A549 (cell line): ENCODE measurements around the gene RIMS4. TPM values are rescaled to one million over a fixed set of nuclear protein-coding genes. Genes with fewer than 3 reads are reported as not detected.

Source experiments
- ATAC-seq, 2 experiments: fragments of 200-7000 bp in 1 of 2; fragments of >200 bp in 1 of 2; cut with Nextera tagmentation in 1 of 2; cut with Tn5 transposase in 1 of 2; 3 replicates each; pipeline versions ENCODE4 v1.8.0 to v1.9.1; 2018 to 2020; ENCODE audit warnings: mild to moderate bottlenecking in 1 of 2, moderate library complexity in 1 of 2
- CTCF ChIA-PET: fragments of 300-600 bp; sonication (Branson Sonifier 250); formaldehyde crosslinking; extraction: SDS; loops from one replicate; lab custom pipeline; 2021; ENCODE audit warnings: antibody characterized with exemption, inconsistent platforms; lab: Yijun Ruan, JAX
- POLR2A ChIA-PET: fragments of 350-600 bp; formaldehyde crosslinking; extraction: SDS; loops from one replicate; lab custom pipeline; 2021; ENCODE audit warnings: antibody characterized with exemption, inconsistent platforms; lab: Yijun Ruan, JAX
- DNase-seq, 2 experiments: peaks; one replicate each; pipeline versions ENCODE4 v3.0.0 to v3.0.0-alpha.2; 2011 to 2016; ENCODE audit warnings: low read depth in 1 of 2, low spot score in 1 of 2
- FAIRE-seq: peaks from 2 replicates; lab custom pipeline; 2011; peaks lifted over from hg19 to GRCh38; lab: Jason Lieb, UNC
- H3K27ac ChIP-seq, 2 experiments: fragments of >200 bp; sonication (Bioruptor Twin); formaldehyde crosslinking; 3 replicates each; pipeline ENCODE4 v1.5.1; 2016 to 2017
- H3K4me1 ChIP-seq: fragments of >200 bp; sonication (Bioruptor Twin); formaldehyde crosslinking; 3 replicates; pipeline ENCODE4 v1.6.1; 2016
- H3K4me2 ChIP-seq: fragments of >200 bp; sonication (Bioruptor Twin); formaldehyde crosslinking; 3 replicates; pipeline ENCODE4 v1.6.1; 2016
- H3K4me3 ChIP-seq: fragments of >200 bp; sonication (Bioruptor Twin); formaldehyde crosslinking; 3 replicates; pipeline ENCODE4 v1.5.1; 2016
- H3K9me3 ChIP-seq: fragments of >200 bp; sonication (Bioruptor Twin); formaldehyde crosslinking; 3 replicates; pipeline ENCODE4 v1.6.1; 2016
- BHLHE40 ChIP-seq: IDR thresholded peaks from 2 replicates; pipeline ENCODE4 v1.6.1; 2012; ENCODE audit warnings: low read depth, low read length, inconsistent platforms
- CHD2 ChIP-seq: fragments of 150-350 bp; IDR thresholded peaks from 2 replicates; pipeline ENCODE4 v1.6.1; 2014; ENCODE audit warnings: low read length; ENCODE audit not compliant: partially characterized antibody
- EHF ChIP-seq: fragments of 250-450 bp; sonication (Bioruptor Pico); IDR thresholded peaks from 2 replicates; pipeline ENCODE4 v1.5.0; 2020; ENCODE audit warnings: mild to moderate bottlenecking
- EHMT2 ChIP-seq: fragments of 200-600 bp; sonication (generic); IDR thresholded peaks from 2 replicates; pipeline ENCODE4 v1.6.1; 2016; ENCODE audit warnings: antibody characterized with exemption, low read depth, mild to moderate bottlenecking, moderate library complexity
- FOSB ChIP-seq: fragments of 250-450 bp; sonication (Bioruptor Pico); IDR thresholded peaks from 2 replicates; pipeline ENCODE4 v1.5.0; 2020; ENCODE audit warnings: mild to moderate bottlenecking, moderate library complexity
- HDAC2 ChIP-seq: fragments of 200-600 bp; sonication (generic); IDR thresholded peaks from 2 replicates; pipeline ENCODE4 v1.6.1; 2016
- JUN ChIP-seq, 2 experiments: fragments of >200 bp; sonication (Bioruptor Twin); formaldehyde crosslinking; IDR thresholded peaks; 2 replicates in 1 of 2; 3 replicates in 1 of 2; pipeline ENCODE4 v1.6.1; 2016 to 2017
- KDM5A ChIP-seq: fragments of 200-600 bp; sonication (generic); IDR thresholded peaks from 2 replicates; pipeline ENCODE4 v1.6.1; 2016; ENCODE audit warnings: antibody characterized with exemption, mild to moderate bottlenecking
- MAZ ChIP-seq: fragments of 150-350 bp; IDR thresholded peaks from 2 replicates; pipeline ENCODE4 v1.6.1; 2014; ENCODE audit warnings: antibody characterized with exemption, low read depth, low read length, borderline replicate concordance
- POLR2A ChIP-seq: IDR thresholded peaks from 2 replicates; pipeline ENCODE4 v1.6.1; 2012; ENCODE audit warnings: mild to moderate bottlenecking, low read length
- RARB ChIP-seq: fragments of 250-450 bp; sonication (Bioruptor Pico); IDR thresholded peaks from 2 replicates; pipeline ENCODE4 v1.8.0; 2021; ENCODE audit warnings: mild to moderate bottlenecking, moderate library complexity
- SREBF2 ChIP-seq: fragments of 450-650 bp; IDR thresholded peaks from 2 replicates; pipeline ENCODE4 v1.6.1; 2014; ENCODE audit warnings: mild to moderate bottlenecking, moderate library complexity
- WGBS: methylation state at CpG from one replicate; pipeline ENCODE4 v1.1.6; 2017; ENCODE audit errors: missing lambda C conversion rate; 5-methylcytosine and 5-hydroxymethylcytosine counted together
- polyA plus RNA-seq, 4 experiments: library from polyadenylated mRNA; depleted of rRNA in 3 of 4; stranded (reverse); fragments of >200 nt; fragmentation: RNase III in 1 of 4; extraction: RNeasy Plus Mini Kit Qiagen cat#74134 plus additional on column Dnase treatment in 1 of 4; gene quantifications; 2 replicates in 3 of 4; 3 replicates in 1 of 4; pipeline ENCODE4 v1.2.3, GENCODE V29; 2011 to 2017
- TF ChIP-seq, protein P1 (sequence below): fragments of 450-650 bp; IDR thresholded peaks from 2 replicates; pipeline ENCODE4 v1.6.1; 2014; ENCODE audit warnings: antibody characterized with exemption
- TF ChIP-seq, protein P2 (sequence below): IDR thresholded peaks from 2 replicates; pipeline ENCODE4 v1.6.1; 2012
- TF ChIP-seq, protein P3 (sequence below): fragments of >200 bp; sonication (Bioruptor Twin); formaldehyde crosslinking; IDR thresholded peaks from 3 replicates; pipeline ENCODE4 v1.5.1; 2016
- TF ChIP-seq, protein P4 (sequence below): fragments of 250-450 bp; sonication (Bioruptor Pico); IDR thresholded peaks from 2 replicates; pipeline ENCODE4 v1.5.0; 2020; ENCODE audit warnings: low read depth, mild to moderate bottlenecking, moderate library complexity

The RIMS4 gene
- polyA plus RNA-seq, 2 of the 4 experiments (the other 2 are of a cell fraction): 0.39 to 1.3 TPM

DNA sequence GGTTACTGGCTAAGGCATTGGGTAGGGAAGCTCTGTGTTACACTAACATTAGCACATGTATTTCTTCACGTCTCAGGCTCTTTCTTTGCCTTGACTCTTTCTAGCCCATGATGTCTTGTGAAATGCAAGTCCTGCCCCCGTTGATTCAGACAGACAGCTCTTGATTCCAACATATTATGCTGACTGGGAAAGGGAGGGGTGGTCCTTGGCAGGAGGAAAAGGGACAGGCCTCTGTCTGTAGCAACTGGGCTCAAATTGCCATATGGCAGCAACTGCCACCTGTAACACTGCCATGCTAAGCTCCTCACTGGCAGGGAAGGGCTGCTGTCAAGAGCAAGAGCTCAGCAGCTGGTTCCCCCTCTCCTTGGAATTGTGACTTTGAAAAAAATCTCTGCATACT, 70.4 kb downstream of the RIMS4 start:
- TF ChIP-seq EHMT2: no peak
- TF ChIP-seq RARB (CRISPR knock-in tag): no peak
- TF ChIP-seq MAZ: no peak
- no peak for TF ChIP-seq POLR2A
- no peak for TF ChIP-seq JUN (IDR thresholded peaks at IDR 0.05)
- no peak for TF ChIP-seq FOSB (CRISPR knock-in tag)
- TF ChIP-seq BHLHE40: no peak
- TF ChIP-seq EHF (CRISPR knock-in tag): no peak
- ChIA-PET CTCF (interaction anchor here (0.8 to 9.5 kb wide), 3 partner anchors 9 to 57 kb away, joined by 3 to 119 read pairs (median 33); no protein-coding TSS in a partner anchor), POLR2A (no interaction called here)
- Histone ChIP-seq H3K4me2 (no peak overlapping the region), H3K4me3 (no peak overlapping the region), H3K9me3 (no peaks in the 10 kb centered on the region), H3K27ac (no peak overlapping the region), H3K4me1 (peaks cover 17% of the 10 kb centered on the region)
- no peak for FAIRE-seq
- WGBS: 47% methylated on average over 2 of the region's 2 CpGs
- no peak for ATAC-seq
- DNase-seq: no peak

DNA sequence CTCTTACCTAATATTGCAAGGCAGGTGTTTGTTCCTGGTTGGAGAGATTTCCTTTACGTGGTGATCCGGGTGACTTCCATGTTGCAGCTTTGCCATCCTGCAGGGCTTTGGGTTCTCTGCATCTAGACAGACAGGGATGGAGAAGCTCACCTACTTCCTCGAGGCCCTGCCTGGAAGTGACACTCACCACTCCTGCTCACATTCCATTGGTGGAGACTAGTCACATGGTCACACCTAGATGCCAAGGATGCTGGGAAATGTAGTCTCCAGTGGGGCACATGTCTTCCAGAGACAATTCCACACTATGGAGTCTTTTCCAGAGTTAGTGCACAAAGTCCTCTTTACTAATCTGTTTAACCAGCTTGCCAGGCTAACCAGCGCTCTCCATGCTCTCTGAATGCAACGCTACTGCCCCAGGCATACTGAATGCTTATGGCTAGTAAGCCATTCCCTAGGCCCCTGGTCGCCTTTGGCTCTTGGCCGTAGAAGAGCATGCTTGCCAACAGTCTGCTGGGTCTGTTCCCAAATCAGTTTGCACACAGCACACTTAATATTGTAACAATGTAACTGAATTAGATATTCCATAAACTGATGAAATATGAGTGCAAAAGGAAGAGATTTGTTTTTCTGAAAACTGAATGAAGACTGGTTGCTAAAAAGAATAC, 71.4 kb downstream of the RIMS4 start:
- H3K4me2 ChIP-seq: peak overlapping the region; percentile 42
- no peak for TF ChIP-seq POLR2A
- TF ChIP-seq, protein P1, sequence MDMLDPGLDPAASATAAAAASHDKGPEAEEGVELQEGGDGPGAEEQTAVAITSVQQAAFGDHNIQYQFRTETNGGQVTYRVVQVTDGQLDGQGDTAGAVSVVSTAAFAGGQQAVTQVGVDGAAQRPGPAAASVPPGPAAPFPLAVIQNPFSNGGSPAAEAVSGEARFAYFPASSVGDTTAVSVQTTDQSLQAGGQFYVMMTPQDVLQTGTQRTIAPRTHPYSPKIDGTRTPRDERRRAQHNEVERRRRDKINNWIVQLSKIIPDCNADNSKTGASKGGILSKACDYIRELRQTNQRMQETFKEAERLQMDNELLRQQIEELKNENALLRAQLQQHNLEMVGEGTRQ: peak; percentile 90
- no peak for TF ChIP-seq SREBF2
- no peak for TF ChIP-seq HDAC2
- TF ChIP-seq CHD2: no peak
- TF ChIP-seq, protein P2, sequence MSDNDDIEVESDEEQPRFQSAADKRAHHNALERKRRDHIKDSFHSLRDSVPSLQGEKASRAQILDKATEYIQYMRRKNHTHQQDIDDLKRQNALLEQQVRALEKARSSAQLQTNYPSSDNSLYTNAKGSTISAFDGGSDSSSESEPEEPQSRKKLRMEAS: peak; percentile 29; the same call in 1 of the 2 replicates
- H3K9me3 ChIP-seq: no peaks in the 10 kb centered on the region
- no peak overlapping the region for H3K4me3 ChIP-seq
- FAIRE-seq: peak; percentile 73
- CTCF ChIA-PET: interaction anchor here (5.0 to 9.5 kb wide), 2 partner anchors 10 to 56 kb away, joined by 33 to 119 read pairs; no protein-coding TSS in a partner anchor
- POLR2A ChIA-PET: no interaction called here
- DNase-seq: peak; percentile 94 to 95
- H3K4me1 ChIP-seq: peaks cover 21% of the 10 kb centered on the region
- 64% methylated on average over 7 of the region's 7 CpGs for WGBS
- ATAC-seq: peak; percentile 71 to 85
- 0 out of 6 replicates have a peak overlapping the region, but pooled peaks of 1 of the 2 experiments have one; percentile 19 for H3K27ac ChIP-seq

DNA sequence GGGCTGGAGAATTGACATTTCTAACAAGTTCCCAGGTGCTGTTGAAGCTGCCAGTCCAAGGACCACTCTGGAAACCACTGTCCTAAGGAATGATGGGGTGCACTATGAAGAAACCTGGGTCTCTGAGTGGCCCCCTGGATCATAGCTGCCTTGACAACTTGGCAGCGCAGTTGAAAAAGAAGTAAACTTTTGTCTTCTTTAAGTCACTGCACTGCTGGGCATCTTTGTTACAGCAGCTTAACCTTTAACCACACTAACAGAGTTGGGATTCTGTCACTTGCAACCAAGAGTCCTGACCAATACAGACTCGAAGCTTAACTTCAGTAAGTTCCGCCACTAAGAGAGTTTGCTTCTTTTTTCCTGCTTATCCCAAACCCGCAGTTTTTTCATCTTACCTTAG, 73.2 kb downstream of the RIMS4 start:
- CTCF ChIA-PET: interaction anchor here (1.0 to 9.5 kb wide), 4 partner anchors 12 to 130 kb away, joined by 4 to 119 read pairs (median 18); no protein-coding TSS in a partner anchor
- H3K4me2 ChIP-seq: no peak overlapping the region
- TF ChIP-seq JUN (IDR thresholded peaks at IDR 0.05) (no peak), KDM5A (no peak)
- TF ChIP-seq, protein P3, sequence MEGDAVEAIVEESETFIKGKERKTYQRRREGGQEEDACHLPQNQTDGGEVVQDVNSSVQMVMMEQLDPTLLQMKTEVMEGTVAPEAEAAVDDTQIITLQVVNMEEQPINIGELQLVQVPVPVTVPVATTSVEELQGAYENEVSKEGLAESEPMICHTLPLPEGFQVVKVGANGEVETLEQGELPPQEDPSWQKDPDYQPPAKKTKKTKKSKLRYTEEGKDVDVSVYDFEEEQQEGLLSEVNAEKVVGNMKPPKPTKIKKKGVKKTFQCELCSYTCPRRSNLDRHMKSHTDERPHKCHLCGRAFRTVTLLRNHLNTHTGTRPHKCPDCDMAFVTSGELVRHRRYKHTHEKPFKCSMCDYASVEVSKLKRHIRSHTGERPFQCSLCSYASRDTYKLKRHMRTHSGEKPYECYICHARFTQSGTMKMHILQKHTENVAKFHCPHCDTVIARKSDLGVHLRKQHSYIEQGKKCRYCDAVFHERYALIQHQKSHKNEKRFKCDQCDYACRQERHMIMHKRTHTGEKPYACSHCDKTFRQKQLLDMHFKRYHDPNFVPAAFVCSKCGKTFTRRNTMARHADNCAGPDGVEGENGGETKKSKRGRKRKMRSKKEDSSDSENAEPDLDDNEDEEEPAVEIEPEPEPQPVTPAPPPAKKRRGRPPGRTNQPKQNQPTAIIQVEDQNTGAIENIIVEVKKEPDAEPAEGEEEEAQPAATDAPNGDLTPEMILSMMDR: no peak
- TF ChIP-seq, protein P4, sequence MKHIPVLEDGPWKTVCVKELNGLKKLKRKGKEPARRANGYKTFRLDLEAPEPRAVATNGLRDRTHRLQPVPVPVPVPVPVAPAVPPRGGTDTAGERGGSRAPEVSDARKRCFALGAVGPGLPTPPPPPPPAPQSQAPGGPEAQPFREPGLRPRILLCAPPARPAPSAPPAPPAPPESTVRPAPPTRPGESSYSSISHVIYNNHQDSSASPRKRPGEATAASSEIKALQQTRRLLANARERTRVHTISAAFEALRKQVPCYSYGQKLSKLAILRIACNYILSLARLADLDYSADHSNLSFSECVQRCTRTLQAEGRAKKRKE (CRISPR knock-in tag): no peak
- TF ChIP-seq, protein P2: no peak
- H3K4me3 ChIP-seq: no peak overlapping the region
- no peaks in the 10 kb centered on the region for H3K9me3 ChIP-seq
- DNase-seq: no peak
- peaks cover 36% of the 10 kb centered on the region for H3K4me1 ChIP-seq
- ATAC-seq: no peak
- WGBS: 93% methylated on average over 4 of the region's 4 CpGs
- FAIRE-seq: no peak
- POLR2A ChIA-PET: no interaction called here
- peak overlapping the region in 1 of 2 experiments; percentile 31; a peak in 2 of 6 replicates for H3K27ac ChIP-seq
